H1 (cell line): Measurements from ENCODE around the gene COL20A1.

Experiments used
- CEBPB ChIP-seq: IDR thresholded peaks from 2 replicates; pipeline ENCODE4 v1.6.1; 2012; ENCODE audit warnings: low read depth, low read length
- CTCF ChIP-seq, 3 experiments: IDR thresholded peaks; 1 replicate in 2 of 3; 2 replicates in 1 of 3; pipeline versions ENCODE4 v1.5.1 to v1.6.1; 2011; ENCODE audit warnings: low read length in 3 of 3, mild to moderate bottlenecking in 3 of 3, inconsistent platforms in 2 of 3, low read depth in 1 of 3, moderate library complexity in 1 of 3; ENCODE audit not compliant: insufficient read depth in 1 of 3; ENCODE audit errors: control extremely low read depth in 1 of 3

DNA sequence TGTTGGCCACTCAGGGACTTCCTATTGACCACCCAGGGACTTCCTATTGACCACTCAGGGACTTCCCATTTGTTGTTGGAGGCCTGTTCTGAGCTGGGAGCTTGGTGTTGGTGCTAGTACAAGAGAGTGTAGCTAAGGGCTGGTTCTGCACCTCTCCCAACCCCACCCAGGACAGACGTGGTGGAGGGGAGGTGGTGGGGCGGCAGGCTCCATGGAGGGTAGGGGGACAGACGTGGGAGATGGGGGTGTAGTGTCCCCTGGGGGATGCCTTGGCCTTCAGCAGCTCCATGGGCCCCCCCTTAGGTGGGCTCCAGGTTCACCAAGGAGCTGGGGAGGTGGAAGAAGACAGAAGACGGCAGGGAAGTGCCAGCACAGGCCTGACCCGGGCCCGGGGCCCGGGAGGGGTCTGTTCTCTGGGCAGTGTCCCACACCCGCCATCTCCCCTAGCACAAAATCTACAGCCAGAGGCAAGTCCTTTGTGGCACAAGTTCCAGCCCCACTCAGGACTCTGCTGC lies 34.3 kb downstream of the COL20A1 start:
- TF ChIP-seq CTCF (IDR thresholded peaks at IDR 0.05; ENCODE audit: control extremely low read depth in 1 of 3, insufficient read depth in 1 of 3, low read depth in 1 of 3, low read length in 3 of 3) (no peak), CEBPB (no peak)
